ENCODE results near the gene NACC1. TPM values are rescaled to one million over a fixed set of nuclear protein-coding genes. Genes with fewer than 3 reads are reported as not detected.
A peak's percentile ranks its signal among the peaks of the same experiment; 100 is the strongest.

The NACC1 gene
- total and polyA plus RNA-seq, 2 of the 8 experiments (the other 6 are each of a cell fraction or from before 2014, with no cell fraction given), result 234 to 301 TPM

DNA sequence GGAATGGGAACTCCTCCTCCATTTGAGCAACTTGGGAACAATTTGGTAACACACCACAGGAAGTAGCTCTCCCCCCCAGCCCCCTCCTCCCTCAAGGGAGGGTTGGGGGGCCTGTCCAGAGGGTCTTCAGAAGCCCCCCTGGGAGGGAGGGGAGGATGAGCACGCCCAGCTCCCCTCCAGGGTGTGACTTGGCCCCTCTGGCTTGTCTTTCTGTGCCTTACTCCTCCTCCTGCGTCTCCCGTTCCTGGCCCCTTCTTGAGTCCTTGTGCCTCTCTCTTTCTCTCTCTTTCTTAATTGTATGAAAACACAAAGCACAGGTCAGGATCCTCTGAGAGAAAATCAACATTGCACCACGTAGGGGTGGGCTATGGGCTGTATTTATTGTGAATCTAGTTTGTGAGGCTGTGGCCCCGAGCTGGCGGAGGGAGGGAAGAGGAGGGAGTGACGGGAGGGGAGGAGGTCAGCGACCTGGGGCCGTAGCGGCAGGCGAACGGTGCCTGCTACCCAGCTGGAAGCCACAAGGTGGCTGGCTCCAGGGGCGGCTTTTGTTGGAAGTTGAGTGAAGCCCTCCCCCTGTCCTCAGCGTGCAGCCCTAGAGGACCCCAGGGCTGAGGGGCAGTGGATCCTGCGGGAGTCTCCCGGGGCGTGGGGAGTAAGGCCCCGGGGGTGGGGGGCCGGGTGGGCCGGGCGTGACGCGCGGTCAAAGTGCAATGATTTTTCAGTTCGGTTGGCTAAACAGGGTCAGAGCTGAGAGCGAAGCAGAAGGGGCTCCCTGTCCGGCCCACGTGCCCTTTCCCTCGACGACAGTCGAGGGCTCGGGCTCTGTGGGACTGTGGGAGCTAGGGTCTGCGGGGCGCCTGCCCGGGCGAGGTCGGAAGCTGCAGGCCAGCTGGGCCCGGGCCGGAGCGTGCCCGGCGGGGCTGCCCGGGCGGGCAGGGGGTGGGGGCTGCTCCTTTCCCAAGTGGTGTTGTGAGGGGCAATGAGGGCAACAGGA lies 21.8 kb upstream of the NACC1 start (continued):
- TF ChIP-seq, protein P1, sequence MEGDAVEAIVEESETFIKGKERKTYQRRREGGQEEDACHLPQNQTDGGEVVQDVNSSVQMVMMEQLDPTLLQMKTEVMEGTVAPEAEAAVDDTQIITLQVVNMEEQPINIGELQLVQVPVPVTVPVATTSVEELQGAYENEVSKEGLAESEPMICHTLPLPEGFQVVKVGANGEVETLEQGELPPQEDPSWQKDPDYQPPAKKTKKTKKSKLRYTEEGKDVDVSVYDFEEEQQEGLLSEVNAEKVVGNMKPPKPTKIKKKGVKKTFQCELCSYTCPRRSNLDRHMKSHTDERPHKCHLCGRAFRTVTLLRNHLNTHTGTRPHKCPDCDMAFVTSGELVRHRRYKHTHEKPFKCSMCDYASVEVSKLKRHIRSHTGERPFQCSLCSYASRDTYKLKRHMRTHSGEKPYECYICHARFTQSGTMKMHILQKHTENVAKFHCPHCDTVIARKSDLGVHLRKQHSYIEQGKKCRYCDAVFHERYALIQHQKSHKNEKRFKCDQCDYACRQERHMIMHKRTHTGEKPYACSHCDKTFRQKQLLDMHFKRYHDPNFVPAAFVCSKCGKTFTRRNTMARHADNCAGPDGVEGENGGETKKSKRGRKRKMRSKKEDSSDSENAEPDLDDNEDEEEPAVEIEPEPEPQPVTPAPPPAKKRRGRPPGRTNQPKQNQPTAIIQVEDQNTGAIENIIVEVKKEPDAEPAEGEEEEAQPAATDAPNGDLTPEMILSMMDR (IDR thresholded peaks at IDR 0.05; ENCODE audit: control extremely low read depth in 1 of 3, insufficient read depth in 1 of 3, low read depth in 1 of 3, low read length in 3 of 3), result peak; percentile 6 to 39 (median 14); a peak in 3 of 4 replicates
- TF ChIP-seq RNF2 (IDR thresholded peaks at IDR 0.05; ENCODE audit: borderline replicate concordance, low read depth, low read length, missing control alignments, poor library complexity, severe bottlenecking) (peak; percentile 18), TCF12 (IDR thresholded peaks at IDR 0.05; ENCODE audit: low read depth, low read length) (no peak), RBBP5 (IDR thresholded peaks at IDR 0.05; ENCODE audit: borderline replicate concordance, low read depth, low read length) (0 out of 2 replicates have a peak, but pooled peaks have one; percentile 30), YY1 (IDR thresholded peaks at IDR 0.05; ENCODE audit: low read depth, low read length) (no peak), POLR2A (IDR thresholded peaks at IDR 0.05; ENCODE audit: control extremely low read depth in 1 of 2, low read depth in 2 of 2, low read length in 2 of 2) (no peak), TAF7 (optimal IDR thresholded peaks at IDR 0.05; ENCODE audit: borderline replicate concordance, low read depth, low read length) (no peak), NRF1 (IDR thresholded peaks at IDR 0.05; ENCODE audit: low read depth, low read length) (no peak), CREB1 (IDR thresholded peaks at IDR 0.05) (no peak), KDM4A (IDR thresholded peaks at IDR 0.05; ENCODE audit: low read depth, low read length, severe bottlenecking) (peak; percentile 3), CHD1 (IDR thresholded peaks at IDR 0.05; ENCODE audit: low read depth, low read length) (no peak)
- TF ChIP-seq, protein P2, sequence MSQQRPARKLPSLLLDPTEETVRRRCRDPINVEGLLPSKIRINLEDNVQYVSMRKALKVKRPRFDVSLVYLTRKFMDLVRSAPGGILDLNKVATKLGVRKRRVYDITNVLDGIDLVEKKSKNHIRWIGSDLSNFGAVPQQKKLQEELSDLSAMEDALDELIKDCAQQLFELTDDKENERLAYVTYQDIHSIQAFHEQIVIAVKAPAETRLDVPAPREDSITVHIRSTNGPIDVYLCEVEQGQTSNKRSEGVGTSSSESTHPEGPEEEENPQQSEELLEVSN (IDR thresholded peaks at IDR 0.05), result peak; percentile 94
- TF ChIP-seq, protein P3, sequence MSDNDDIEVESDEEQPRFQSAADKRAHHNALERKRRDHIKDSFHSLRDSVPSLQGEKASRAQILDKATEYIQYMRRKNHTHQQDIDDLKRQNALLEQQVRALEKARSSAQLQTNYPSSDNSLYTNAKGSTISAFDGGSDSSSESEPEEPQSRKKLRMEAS (IDR thresholded peaks at IDR 0.05), result peak; percentile 96

Data from H1 (cell line).